ENCODE data around the gene NT5E. TPM values are rescaled to one million over a fixed set of nuclear protein-coding genes. Genes with fewer than 3 reads are reported as not detected.

The NT5E gene
- total and polyA plus RNA-seq, 2 of the 13 experiments (the other 11 are each of a cell fraction or from before 2014, with no cell fraction given): 9.5 to 33.0 TPM

- TF ChIP-seq HMGXB4 (CRISPR knock-in tag; IDR thresholded peaks at IDR 0.05; ENCODE audit: borderline replicate concordance in 1 of 2, low read depth in 1 of 2): peak; percentile 84 to 93
- TF ChIP-seq DBP (CRISPR knock-in tag; IDR thresholded peaks at IDR 0.05; ENCODE audit: not compliant biosample characterization): no peak
- 0 out of 2 replicates have a peak, but pooled peaks have one; percentile 15 for TF ChIP-seq CBFB (CRISPR knock-in tag; IDR thresholded peaks at IDR 0.05)
- no peak for TF ChIP-seq HOXA7 (CRISPR knock-in tag; IDR thresholded peaks at IDR 0.05)
- 0 out of 2 replicates have a peak, but pooled peaks have one; percentile 14 for TF ChIP-seq ZKSCAN8 (CRISPR knock-in tag; IDR thresholded peaks at IDR 0.05; ENCODE audit: borderline replicate concordance)
- no peak for TF ChIP-seq SNRNP70 (IDR thresholded peaks at IDR 0.05; ENCODE audit: low read depth, low read length)
- TF ChIP-seq FOXC1 (CRISPR knock-in tag; IDR thresholded peaks at IDR 0.05; ENCODE audit: borderline replicate concordance): peak; percentile 63; the same call in 1 of the 2 replicates
- TF ChIP-seq IRX3 (CRISPR knock-in tag; IDR thresholded peaks at IDR 0.05; ENCODE audit: borderline replicate concordance, low read depth): peak; percentile 34; the same call in 1 of the 2 replicates
- no peak for TF ChIP-seq ZNF749 (CRISPR knock-in tag; IDR thresholded peaks at IDR 0.05; ENCODE audit: borderline replicate concordance)
- TF ChIP-seq ZNF781 (CRISPR knock-in tag; IDR thresholded peaks at IDR 0.05; ENCODE audit: borderline replicate concordance, not compliant biosample characterization): peak; percentile 77
- TF ChIP-seq ZNF549 (CRISPR knock-in tag; IDR thresholded peaks at IDR 0.05): no peak
- TF ChIP-seq RBM39 (IDR thresholded peaks at IDR 0.05; ENCODE audit: low read depth, low read length, poor library complexity, severe bottlenecking): no peak
- no peak for TF ChIP-seq ZNF276 (CRISPR knock-in tag; IDR thresholded peaks at IDR 0.05; ENCODE audit: low read depth)
These were observed at the start of gene NT5E (continued) for GRCh38 chr6:85449818-85450759.

Measured in HepG2 (cell line).